GM11168 (cell line): ENCODE measurements around the gene EPGN.

Experiments used
- in situ Hi-C: fragments of 300-500 bp; cut with MboI; formaldehyde crosslinking; loops from one replicate; pipeline ENCODE4 v1.12.0; 2022; ENCODE audit warnings: low sequenced_read_pairs; ENCODE audit not compliant: unreplicated experiment

Gene EPGN

GRCh38 chr4:74307170-74307569 lies 1.1 kb upstream of the EPGN start:
- in situ Hi-C loops, result no loop called here

DNA sequence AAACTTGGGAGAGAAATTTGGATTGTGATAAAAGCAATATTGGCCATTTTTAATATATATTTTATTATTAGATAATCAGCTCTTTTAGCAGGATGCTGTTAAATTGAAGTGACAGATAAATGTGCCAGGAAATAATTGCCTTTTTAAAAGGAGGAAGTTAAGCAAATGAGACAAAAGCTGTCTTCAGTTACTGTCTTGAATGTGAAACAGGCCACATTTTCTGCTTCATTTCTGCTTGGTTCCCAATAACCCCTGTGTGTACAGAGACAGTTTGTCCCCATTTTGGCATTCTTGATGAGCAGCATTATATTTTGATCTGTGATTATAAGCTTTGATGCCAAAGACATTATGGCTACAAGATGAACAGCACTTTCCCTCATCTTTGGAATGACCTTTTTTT lies 953 bp downstream of the EPGN start:
- in situ Hi-C loops, result no loop called here

DNA sequence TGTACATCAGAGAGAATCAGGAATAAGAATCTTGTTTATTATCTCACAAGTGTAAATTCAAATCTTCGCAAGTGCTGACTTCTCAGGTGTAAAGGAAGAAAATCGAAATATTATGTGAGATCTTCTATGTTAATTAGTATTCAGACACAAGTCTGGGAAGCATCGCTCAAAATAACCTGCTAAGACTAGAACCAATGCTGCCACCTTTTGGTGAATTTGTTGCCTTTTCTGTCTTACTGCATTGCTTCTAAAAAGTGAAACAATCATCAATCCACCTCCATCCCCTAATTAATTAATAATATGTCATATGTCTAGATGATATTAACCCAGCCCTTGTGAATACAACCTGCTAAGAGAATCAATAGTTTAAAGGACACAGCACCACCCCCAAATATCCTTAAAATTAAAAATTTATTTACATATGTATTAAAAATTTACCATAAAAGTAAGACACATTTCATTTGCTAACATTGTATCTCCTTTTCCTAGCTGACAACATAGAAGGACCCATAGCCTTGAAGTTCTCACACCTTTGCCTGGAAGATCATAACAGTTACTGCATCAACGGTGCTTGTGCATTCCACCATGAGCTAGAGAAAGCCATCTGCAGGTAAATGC lies 3.5 kb downstream of the EPGN start:
- in situ Hi-C loops, result loop anchor here (5.0 kb wide), 1 partner anchor 120 kb away; no protein-coding TSS in a partner anchor

DNA sequence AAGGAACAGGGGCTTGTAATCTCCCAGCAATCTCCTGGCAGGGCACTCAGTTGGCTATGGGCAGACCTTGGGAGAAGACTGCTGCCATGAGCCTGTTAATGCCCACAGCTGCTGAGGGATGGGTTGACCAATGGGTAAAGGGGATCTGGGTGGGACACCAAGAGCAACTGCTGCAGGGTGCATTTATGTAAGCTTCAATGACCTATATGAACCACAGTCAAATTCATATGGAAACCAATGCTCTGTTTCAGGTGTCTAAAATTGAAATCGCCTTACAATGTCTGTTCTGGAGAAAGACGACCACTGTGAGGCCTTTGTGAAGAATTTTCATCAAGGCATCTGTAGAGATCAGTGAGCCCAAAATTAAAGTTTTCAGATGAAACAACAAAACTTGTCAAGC lies 6.1 kb downstream of the EPGN start:
- in situ Hi-C loops, result loop anchor here (5.0 kb wide), 1 partner anchor 122 kb away; no protein-coding TSS in a partner anchor

- in situ Hi-C loops, result loop anchor here (5.0 kb wide), 1 partner anchor 123 kb away; no protein-coding TSS in a partner anchor
Measured at GRCh38 chr4:74314944-74315343, 6.7 kb downstream of the EPGN start.

DNA sequence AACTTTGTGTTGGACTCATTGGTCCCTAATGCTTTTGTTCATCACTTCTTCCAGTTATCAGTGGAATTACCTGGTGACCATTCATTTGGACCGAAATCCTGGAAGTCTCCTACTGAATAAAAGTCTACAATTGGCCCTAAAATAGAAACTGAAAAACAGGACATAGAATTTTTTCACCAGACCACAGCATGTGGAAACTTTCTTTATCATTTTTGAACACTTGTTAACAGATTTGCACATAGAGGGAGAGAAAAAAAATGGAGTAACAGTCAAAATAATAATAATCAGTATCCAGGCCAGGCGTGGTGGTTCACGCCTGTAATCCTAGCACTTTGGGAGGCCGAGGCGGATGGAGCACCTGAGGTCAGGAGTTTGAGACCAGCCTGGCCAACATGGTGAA lies 7.1 kb downstream of the EPGN start:
- in situ Hi-C loops, result no loop called here

GRCh38 chr4:74316397-74316796 lies 8.1 kb downstream of the EPGN start:
- in situ Hi-C loops, result no loop called here

- in situ Hi-C loops, result no loop called here
Measured at GRCh38 chr4:74317616-74318246, 9.5 kb downstream of the EPGN start.

DNA sequence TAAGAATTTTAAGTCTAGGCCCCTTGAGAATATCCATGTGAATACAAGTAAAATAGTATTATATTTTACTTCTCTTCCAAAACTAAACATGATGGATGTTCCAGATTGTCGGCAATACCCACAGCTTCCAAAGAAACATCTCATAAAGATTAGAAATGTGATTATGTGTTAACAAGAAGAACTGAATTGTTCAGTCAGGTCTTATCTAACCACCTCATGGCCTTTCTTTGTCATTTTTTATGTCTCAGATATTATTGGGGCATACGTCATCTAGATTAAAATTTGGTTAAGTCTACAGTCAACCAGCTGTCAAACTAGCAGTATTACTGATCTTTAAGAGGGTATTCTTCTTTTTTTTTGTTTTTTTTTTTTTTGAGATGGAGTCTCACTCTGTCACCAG lies 10.0 kb downstream of the EPGN start:
- in situ Hi-C loops, result no loop called here

DNA sequence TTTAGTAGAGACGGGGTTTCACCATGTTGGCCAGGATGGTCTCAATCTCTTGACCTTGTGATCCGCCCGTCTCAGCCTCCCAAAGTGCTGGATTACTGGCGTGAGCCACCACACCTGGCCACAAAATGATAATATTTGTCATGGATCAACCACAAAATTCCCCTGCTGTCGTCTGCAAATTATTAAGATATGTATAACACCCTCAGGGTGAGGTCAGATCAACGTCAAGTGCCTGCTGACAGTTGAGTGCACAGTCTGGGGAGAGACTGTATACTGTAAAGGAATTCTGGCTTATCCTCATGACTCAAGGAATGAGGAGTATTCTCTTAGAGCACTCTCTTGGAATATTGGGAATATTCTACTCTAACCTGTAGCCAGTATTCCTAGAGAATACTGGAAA lies 11.2 kb downstream of the EPGN start:
- in situ Hi-C loops, result no loop called here

DNA sequence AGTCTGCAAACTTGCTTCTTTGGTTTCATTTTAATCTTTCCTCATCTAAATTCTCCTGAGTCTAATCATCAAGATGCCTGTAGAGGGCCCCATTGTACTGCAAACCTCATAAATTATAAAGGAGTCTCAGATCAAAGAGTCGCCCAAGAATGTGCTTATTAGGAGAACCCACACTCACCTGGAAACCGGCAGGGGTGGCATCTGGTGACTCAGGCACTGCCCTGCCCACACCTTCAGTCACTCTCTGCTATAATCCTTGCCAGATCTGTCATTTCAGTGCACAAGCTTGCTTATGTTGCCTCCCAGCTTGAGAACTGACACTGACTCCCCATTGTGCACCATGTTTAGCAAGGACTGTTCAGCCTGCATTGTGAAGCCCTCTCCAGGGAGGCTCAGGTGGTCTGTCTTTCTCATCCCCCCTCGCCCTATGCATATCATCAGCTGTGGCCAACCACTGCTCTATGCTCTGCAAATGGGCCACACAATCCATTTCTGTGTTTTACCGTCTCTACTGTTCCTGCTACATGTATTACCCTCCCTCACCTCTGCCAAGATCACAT lies 12.4 kb downstream of the EPGN start:
- in situ Hi-C loops, result no loop called here

- in situ Hi-C loops, result no loop called here
Measured at GRCh38 chr4:74322301-74322700, 14.0 kb downstream of the EPGN start.

DNA sequence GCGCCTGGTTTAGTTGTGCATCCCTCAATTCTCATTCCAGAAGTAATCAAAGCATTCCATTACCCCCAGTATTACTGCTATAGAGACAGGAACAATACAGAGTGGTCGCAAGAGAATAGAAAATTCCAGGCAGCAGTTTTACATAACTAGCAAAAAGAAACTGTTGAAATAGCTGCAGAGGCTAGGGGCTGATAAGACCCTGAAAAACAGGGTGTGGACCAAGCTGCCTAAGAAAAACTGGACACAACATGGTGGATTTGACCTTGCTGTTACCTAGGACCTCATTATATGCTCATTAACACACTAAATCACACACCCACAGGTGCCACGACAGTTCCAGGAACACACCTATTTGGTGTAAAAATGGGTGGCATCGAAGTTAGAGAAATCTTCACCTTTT lies 15.4 kb downstream of the EPGN start:
- in situ Hi-C loops, result no loop called here

DNA sequence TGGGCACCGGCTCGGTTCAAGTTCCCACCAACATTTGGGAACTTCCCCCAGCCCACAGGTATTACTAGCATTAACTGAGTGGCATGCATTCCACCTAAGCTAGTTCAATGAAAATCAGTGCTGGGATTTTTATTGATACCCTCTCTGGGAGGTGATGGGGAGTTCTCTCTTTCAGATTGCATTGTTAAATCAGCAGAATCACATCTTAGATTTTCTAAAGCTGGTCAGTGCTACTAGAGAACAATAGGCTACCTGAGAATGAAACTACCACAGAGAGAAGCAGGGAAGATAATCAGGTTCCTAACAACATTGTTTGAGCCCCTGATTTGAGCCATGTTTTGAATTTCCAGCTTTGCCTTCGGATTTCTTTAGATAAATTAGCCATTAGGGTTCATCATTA lies 16.0 kb downstream of the EPGN start:
- in situ Hi-C loops, result no loop called here

GRCh38 chr4:74325886-74326285 lies 17.6 kb downstream of the EPGN start:
- in situ Hi-C loops, result loop anchor here (25.0 kb wide), 1 partner anchor 311 kb away; no protein-coding TSS in a partner anchor

DNA sequence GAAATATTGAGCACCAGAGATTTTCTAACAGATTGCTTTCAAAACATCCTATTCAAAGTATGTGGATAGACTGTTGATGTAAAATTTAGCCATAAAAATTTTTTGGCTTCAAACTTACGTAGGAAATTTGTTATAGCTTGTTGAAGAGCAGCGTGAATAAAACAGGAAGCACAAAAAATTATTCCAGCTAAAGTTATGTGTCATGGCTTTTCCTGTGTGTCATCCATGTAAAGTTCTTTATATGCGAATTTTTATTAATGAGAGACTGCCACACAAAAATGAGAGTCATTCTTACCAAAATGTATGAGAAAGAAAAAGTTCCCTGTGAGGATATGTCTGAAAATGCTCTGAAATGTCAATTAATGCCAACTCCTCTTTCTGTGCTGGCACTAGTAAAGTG lies 19.5 kb downstream of the EPGN start:
- in situ Hi-C loops, result loop anchor here (25.0 kb wide), 1 partner anchor 310 kb away; no protein-coding TSS in a partner anchor

GRCh38 chr4:74328501-74328900 lies 20.2 kb downstream of the EPGN start:
- in situ Hi-C loops, result loop anchor here (25.0 kb wide), 1 partner anchor 309 kb away; no protein-coding TSS in a partner anchor

DNA sequence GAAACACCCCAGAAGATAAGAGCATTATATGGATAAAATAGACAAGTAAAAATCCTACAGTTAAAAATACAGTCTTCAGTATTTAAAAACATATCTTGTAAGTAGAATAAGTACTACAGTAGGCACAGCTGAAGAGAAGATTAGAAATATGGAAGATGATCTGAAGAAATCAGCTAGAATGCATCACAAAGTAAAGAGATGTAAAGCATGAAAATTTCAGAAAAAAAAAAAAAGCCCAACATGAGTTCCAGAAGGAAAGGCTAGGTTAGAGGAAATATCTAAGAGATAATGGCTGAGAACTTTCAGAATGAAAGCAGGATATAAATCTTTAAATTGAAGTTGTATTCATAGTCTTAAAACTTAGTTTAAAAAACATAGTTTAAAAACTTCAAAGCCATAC lies 21.0 kb downstream of the EPGN start:
- in situ Hi-C loops, result loop anchor here (25.0 kb wide), 1 partner anchor 308 kb away; no protein-coding TSS in a partner anchor

DNA sequence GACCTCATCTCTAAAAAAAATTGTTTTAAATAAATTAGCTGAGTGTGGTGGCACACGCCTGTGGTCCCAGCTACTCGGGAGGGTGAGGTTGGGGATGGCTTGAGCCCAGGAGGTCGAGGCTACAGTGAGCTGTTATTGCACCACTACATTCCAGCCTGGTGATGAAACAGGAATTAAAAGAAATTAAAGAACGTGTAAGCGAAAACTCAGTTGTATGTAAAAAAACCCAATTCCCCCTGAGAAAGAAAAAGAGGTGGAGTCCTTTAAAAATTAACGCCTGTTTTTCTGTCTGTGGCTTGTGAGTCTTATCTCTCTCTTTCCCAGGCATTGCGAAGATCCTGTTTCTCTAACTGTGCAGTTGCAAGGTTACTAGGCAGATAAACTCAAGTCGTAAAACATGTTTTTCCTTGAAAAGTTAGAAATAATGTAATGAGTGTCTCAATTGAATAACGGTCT lies 22.1 kb downstream of the EPGN start:
- in situ Hi-C loops, result loop anchor here (25.0 kb wide), 1 partner anchor 307 kb away; no protein-coding TSS in a partner anchor

GRCh38 chr4:74331252-74331651 lies 23.0 kb downstream of the EPGN start:
- in situ Hi-C loops, result loop anchor here (25.0 kb wide), 1 partner anchor 306 kb away; no protein-coding TSS in a partner anchor

- in situ Hi-C loops, result loop anchor here (25.0 kb wide), 1 partner anchor 305 kb away; no protein-coding TSS in a partner anchor
Measured at GRCh38 chr4:74331944-74332343, 23.7 kb downstream of the EPGN start.
